Middle frontal gyrus (tissue), 1 donor: ENCODE results near the gene TARM1.

Experiments
- DNase-seq: peaks from one replicate; pipeline ENCODE4 v3.0.0-alpha.2; 2015; ENCODE audit warnings: low spot score; ENCODE audit errors: extremely low spot score

The TARM1 gene

DNA sequence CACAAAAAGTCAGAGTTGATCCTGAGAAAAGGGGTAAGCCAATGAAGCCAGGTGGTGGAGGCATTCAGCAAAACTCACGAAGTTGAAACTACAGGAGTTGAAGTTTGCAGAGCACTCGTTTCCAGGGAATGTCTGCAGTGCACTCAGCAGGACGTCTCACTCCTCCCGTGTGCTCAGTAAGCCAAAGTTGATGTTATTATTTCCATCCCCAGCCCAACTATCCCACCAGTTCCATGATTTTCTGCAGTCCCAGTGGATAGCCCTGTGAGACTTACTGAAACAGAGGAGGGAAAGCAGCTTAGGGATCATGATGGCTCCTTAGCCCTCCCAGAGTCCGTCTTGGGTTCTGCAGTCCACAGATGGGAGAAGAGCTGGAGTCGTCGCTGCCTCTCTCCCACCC is at the start of gene TARM1:
Gene TARM1, minus strand, starts transcription at position 334 of the 400 bp plus-strand sequence. Its CDS starts 25 bp downstream, at position 309.
- no peak for DNase-seq

DNA sequence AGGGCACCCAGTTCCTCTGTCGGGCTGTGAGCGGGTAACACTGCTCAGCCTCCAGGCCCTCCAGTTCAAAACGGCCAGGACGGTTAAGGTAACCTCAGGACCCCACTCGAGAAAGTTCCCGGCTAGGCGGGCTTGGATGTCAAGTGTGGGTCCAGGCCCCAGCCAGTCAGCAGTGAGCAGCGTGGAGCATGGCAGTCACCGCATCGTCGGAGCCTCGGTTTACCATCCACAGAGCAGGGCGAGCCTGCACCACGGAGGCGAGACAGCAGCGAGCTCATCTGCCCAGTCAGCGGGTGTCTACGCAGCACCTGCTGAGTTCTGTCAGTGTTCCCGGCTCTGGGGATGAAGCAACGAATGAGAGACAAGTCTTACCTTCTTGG is 48.4 kb upstream of the TARM1 start:
- no peak for DNase-seq

DNA sequence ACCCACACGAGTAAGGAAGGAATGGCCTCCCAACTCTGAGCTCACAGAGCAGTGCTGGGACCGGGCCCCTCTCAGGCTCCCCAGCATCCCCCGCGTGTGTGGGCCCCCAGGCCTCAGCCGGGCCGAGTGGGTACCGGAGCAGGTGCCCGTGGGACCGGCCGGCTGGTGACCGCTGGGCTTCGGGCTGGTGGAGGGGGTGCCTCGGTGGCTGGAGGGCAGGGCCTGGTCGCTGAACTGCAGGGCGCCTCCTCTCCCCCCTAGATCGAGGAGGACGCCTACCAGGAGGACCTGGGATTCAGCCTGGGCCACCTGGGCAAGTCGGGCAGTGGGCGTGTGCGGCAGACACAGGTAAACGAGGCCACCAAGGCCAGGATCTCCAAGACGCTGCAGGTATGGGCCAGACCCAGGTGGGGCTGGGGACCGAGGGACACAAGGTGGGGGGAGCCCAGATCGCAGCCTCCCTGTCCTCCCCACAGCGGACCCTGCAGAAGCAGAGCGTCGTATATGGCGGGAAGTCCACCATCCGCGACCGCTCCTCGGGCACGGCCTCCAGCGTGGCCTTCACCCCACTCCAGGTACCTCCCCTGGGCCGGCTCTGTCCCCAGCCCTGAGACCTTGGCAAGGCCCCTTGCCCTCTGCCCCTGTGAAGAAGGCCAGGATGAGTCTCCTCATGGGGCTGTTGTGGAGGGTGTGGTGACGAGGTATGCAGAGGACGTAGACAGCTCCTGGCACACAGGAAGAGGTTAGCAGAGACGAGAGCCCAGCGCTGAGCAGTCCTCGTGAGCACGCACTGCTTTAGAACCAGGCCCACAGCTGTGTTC is 47.8 kb upstream of the TARM1 start:
- DNase-seq = no peak

DNA sequence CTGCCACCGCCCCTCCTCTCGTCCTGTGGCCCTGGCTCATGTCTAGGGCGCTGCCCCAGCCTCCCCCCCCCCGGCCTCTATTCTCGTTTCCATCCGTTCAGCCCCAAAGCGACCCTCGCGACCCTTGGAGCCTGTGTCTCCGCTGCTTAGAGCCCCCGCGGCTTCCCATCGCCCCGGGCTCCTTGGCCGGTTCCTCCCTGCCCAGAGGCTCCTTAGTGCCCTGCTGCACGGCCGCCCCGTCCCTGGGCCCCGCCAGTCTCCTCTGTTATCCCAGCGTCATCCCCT is 47.2 kb upstream of the TARM1 start:
- no peak for DNase-seq

DNA sequence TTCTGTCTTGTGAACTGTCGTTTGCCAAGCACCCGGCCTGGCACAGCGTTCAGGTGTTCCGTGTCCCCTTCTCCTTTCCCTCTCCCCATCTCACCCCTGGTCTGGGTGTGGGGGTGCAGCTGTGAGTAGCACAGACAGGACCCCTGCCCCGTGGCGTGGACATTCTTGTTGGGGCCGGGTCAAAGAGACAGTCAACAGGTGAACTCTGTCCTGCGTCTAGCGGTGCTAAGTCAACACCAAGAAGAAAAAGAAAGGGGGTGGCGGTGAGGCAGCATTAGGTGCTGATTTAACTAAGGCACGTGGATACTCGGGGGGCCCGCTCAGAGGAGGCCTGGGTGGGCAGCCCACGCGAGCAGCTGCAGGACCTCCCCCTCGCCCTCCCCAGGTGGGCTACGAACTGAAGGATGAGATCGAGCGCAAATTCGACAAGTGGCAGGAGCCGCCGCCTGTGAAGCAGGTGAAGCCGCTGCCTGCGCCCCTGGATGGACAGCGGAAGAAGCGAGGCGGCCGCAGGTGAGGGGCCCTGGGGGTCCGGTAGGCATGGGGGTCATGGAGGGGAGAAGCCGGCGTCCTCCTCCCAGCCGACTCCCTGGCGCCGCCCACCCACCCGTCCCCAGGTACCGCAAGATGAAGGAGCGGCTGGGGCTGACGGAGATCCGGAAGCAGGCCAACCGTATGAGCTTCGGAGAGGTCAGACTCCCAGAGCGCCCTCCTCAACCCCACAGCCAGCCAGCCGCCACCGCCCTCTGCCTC is 46.7 kb upstream of the TARM1 start:
- no peak for DNase-seq

DNA sequence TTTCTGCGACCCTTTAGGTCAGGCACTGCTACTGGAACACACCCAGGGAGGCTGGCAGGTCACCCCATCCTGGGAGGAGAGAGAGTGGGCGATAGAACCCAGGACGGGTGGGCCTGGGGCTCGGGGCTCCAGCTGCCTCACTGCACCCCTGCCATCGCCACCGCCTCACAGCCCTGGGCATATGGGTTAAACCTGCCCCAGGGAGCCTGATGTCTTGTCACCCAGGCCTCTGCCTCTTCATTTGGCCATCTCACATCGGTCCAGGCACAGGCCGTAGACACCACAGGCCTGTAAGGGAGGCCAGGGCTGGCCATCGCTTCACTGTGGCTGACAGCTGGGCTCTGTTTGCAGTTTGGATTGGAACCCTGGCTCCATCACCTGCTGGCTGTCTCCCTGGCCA is 44.5 kb upstream of the TARM1 start:
- no peak for DNase-seq

DNA sequence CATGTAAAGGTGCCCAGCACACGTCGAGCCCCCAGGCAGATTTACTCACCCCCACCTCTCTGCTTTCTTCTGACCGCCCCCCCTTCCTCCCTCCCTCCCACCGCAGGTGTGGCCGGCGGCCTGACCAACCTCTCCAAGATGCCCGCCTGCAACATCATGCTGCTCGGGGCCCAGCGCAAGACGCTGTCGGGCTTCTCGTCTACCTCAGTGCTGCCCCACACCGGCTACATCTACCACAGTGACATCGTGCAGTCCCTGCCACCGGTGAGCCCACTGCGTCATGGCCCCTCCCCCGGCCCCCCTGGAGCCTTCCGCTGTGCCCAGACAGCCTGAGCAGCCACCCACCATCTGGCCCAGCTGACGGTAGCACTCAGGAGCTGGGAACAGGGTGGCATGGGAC is 43.2 kb upstream of the TARM1 start:
- DNase-seq = no peak

DNA sequence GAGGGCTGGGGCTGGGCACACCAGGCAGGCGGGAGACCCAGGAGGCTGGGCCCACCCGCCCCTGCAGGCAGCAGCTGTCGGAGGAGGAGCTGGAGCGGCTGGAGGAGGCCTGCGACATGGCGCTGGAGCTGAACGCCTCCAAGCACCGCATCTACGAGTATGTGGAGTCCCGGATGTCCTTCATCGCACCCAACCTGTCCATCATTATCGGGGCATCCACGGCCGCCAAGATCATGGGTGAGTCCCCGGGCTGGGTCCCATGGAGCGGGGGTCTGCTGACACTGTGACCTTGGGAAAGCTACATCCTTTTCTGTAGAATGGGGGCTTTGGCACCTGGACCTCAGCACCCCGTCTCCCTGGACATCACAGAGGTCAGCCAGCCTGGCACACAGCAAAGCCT is 42.5 kb upstream of the TARM1 start:
- no peak for DNase-seq

DNA sequence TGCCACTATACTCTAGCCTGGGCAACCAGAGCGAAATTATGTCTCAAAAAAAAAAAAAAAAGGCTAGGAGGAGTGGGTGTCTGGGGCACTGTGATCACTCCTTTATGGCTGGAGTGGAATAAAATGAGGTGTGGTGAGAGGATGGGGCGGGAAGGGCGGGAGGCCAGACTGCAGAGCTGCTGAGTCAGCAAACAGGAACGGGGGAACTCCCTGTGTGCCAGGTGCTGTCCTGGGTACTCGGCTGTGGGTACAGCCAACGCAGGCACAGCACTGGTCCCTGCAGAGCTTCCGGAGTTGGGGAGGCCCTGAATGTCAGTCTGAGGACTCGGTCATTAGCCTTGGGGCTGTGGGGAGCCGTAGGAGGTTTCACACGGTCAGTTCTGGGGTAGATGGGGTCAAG is 40.1 kb upstream of the TARM1 start:
- no peak for DNase-seq

DNA sequence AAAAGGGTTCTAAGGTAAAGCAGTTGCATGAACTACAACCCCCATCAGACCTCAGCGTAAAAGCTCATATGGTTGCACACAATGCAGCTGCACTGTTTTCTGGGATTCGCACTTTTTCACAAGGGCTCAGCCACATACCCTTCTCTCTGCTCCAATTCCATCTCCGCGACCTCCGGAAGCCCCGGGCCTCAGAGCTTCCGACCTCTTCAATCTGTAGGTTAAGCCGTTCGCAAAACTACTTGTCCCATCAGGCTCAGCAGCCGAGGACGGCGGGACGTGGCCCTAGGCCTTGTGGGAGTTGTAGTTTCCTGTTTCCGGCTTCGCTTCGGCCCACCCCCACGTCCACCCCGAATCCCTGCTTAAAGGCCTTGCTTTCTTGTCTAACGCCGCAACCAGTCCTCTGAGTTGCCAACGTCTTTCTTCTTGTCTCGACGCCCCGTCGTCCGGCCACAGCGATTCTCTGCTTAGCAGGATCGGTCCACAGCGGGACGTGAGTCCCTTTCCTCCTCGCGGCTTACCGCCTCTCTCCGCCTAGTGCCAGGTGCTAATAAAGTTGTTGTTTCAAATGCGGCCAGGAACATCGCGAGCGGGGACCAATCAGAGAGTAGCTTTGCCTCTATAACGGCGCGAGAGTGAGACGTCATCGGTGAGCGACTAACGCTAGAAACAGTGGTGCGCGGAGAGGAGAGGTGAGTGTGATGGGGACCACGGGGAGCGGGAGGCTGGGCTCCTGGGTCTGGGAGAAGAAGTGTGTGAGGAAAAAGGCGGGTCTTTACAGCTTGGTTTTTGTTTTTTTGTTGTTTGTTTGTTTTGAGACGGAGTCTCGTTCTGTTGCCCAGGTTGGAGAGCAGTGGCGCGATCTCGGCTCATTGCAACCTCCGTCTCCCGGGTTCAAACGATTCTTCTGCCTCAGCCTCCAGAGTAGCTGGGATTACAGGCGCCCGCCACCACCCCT is 34.2 kb upstream of the TARM1 start, which contains the start of the genes PRPF31 and TFPT:
Gene PRPF31, plus strand, starts transcription at position 646 of the 955 bp plus-strand sequence. CDS start 2,525 bp downstream, outside the sequence.
Gene TFPT, minus strand, starts transcription at position 549 of the 955 bp plus-strand sequence. Its CDS starts 388 bp downstream, at position 161.
- peak; percentile 98 for DNase-seq

DNA sequence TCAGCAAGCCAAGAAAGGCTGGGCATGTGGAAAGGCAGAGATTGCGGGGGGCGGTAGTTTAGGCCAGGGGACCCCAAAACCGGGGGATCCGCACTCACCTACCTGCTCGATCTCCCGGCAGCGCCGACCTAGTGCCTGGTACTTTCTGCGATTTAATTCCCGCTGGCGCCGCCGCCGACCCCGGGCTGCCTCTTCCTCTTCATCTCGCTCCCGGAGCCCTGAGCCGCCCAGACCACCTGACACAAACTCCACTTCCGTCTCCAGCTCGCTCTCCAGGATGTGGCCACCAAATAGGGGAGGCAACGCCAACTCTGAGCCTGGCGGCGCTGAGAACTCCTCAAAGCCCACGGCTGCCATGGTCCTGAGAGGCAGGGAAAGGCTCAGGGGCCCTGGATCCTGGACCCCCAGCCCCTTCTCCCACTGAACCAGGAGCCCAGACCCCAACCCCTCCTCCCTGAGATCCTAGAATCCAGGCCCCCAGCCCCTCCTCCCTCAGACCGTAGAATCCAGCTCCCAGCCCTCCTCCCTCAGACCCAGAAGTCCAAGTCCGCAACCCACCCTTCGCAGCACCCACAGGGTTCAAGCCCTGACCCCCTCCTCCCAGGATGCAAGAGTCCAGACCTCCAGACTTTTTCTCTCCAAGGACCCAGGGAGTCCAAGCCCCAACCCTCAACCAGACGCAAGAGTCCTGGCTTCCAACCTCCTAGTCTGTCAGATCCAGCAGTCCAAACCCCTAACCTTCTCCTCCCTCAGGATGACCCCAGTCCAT is 33.4 kb upstream of the TARM1 start:
- DNase-seq = no peak

DNA sequence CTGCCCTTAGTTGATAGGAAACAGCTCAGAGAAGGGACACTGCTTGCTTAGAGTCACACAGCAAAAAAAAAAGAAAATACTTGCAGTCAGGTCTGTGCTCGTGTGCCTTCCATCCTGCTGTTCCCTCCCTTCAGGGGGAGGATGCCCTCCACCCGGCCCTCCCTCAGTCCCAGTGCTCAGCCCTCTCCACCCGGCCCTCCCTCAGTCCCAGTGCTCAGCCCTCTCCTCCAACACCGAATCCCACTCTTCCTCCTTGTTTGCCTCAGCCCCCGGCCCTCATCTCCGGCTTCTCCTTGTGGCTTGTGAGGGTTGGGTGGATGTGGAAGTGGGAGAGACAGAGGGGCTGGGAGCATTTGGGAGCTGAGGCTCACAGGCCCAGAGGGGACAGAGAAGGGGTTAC is 28.5 kb upstream of the TARM1 start:
- no peak for DNase-seq

DNA sequence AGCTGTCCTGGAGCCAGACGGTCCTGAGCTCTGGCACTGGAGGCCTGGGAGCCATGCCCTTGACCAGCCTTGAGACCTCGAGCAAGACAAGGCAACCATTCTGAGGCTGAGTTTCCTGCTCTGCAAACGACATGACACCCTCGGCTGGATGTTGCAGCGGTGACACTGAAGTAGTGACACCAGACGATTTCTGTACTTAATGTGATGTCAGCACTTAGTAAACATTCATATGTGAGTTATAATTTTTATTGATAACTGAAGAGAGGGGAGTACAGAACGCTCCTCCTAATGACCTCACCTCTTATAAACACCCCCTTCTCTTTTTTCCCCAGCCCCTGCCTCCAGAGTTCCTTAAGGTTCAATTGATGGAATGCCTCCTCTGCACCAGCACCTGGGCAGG is 27.3 kb upstream of the TARM1 start:
- DNase-seq = no peak

DNA sequence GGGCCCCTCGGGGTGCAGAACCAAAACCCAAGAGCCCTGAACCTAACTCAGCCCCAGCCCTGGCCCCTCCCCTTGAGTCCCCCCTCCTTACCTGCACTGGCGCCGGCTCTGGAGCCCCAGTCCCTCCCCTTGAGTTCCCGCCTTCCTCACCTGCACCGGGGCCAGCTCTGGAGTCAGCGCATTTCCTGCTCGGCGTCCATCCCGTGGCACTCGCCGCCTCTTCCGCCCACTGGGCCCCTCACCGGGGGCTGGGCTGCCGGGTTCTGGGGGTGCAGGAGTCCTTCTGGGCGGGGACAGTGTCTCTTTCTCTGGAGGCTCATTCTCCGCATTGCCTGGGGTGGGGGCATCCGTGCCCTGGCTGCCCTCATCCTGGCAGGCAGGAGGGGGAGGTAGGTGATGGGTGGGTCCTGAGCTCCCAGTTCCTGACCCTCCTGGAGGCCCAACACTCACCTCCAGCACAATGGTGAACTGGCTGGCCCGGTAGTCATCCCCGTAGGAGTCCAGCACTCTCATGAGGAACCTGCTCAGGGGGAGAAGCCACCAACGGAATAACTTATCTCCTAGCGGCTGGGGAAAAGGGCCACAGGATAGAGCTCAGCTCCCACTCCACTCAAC is 26.8 kb upstream of the TARM1 start:
- no peak for DNase-seq

DNA sequence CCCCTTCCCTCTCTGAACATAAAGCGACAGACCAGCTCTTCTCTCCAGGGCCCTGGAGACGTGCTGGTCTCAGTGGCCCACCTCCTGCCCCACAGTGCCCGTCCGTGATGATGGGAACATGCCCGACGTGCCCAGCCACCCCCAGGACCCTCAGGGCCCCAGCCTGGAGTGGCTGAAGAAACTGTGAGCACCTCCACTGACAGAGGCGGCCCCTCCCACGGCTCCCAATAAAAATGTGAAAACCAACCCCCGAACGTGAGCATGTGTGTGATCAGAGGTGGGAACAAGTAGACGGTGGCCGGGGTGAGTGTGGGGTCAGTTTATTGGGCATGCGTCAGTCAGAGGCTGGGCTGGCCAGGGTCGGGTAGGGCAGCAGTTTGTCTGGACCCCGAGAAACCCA is 25.6 kb upstream of the TARM1 start:
- no peak for DNase-seq

DNA sequence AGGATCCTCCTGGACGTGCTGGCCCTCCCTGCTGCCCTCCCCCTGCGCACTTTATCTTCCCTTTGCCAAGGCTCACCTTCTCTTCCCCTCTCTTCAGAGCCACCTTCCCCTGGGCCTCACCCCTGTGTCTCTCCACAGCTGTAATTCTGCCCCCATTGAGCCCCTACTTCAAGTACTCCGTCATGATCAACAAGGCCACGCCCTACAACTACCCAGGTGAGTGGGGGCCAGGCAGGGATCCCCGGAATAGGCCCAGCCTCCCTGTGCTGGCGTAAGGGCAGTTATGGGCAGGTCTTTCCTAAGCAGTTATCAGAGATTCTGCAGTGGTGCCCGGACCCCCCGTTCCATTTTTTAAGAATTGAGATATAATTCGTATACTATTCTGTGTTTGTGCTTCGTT is 24.6 kb upstream of the TARM1 start:
- DNase-seq = no peak

DNA sequence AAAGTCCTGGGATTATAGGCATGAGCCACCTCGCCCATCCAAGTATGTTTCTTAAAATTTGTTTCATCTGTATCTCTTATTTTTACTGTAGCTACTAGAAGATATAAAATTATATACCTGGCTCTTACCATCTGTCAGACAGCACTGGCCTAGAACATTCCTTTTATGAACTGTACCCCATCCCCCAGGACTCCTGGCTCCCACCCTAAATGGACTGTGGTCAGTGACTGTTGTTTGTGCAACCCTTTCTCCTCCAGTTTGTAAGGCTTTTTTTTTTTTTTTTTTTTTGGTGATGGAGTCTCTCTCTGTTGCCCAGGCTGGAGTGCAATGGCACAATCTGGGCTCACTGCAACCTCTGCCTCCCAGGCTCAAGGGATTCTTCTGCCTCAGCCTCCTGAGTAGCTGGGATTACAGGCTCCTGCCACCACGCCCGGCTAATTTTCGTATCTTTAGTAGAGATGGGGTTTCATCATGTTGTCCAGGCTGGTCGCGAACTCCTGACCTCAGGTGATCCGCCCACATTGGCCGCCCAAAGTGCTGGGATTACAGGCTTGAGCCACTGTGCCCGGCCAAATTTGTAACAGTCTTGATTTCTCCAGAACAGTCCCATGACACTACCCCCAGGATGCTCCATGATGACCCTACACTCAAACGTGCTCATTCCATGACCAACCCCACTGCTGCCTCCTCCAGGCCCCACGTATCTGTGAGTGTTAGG is 24.0 kb upstream of the TARM1 start:
- DNase-seq = no peak

DNA sequence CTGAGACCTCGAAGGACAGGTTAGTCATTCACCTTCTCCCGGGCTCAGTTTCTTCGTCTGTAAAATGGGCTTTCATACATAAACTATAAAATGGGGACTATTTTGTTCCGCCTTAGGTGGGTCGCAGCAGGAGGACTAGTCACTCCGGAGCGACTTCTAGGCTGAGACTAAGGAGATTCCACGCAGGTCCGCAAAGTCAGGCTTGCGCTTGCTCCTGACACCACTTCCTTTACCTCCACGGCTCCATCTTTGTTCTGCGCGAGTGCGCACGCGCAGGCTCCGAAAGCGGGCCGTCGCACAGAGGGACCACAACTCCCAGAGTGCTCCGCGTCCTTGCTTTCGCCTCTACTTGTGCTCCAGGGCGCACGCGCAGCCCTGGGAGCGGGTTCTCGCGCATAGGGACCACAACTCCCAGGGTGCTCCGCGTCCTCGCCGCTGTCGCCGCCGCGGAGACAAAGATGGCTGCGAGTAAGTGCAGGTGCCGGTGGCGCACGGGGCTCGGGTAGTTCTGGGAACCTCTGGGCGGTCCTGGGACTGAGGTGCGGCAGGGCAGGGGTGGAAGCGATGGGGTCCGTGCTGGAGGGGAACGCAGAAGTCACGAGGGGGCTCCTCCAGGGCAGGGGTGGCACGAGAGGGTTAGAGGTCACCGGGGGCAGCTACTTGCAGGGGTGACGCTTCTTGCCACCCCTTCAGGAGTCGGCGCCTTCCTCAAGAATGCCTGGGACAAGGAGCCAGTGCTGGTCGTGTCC is 21.4 kb upstream of the TARM1 start, which contains the start of gene NDUFA3:
Gene NDUFA3, plus strand, starts transcription at position 435 of the 749 bp plus-strand sequence. Its CDS starts 24 bp downstream, at position 459.
- DNase-seq = peak; percentile 92

DNA sequence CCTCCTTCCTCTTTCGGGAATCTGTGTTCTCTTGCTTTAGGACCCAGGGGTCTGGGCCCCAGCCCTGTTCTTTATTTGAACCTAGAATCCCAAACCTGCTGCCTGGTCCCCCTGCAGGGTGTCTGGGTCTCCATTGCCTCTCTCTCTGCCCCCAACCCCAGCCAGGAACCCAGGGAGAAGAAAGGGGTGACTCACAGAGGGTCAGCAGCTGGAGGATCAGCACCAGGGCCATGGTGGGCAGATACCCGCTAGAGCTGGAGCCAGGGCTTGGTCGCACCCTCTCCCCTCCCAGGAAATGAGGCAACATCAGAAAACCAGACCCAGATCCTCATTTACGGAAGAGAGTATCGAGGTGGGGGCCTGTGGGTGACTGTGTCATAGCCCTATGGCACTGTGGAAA is 19.4 kb upstream of the TARM1 start, which contains the start of gene OSCAR:
Gene OSCAR, minus strand, starts transcription at position 243 of the 400 bp plus-strand sequence. Its CDS starts 11 bp downstream, at position 232.
- no peak for DNase-seq
